ENCODE data around the gene EEF2K.

EEF2K gene

GRCh38 chr16:22320572-22321339 is 114.7 kb downstream of the EEF2K start:
- DNase-seq, result no peak

GRCh38 chr16:22321340-22322001 is 115.4 kb downstream of the EEF2K start:
- peak; percentile 54 for DNase-seq

- DNase-seq, result no peak
Observed at GRCh38 chr16:22322021-22322471, 116.0 kb downstream of the EEF2K start.

- no peak for DNase-seq
Observed at GRCh38 chr16:22322741-22323140, 116.7 kb downstream of the EEF2K start.

GRCh38 chr16:22323173-22323958 is 117.3 kb downstream of the EEF2K start:
- DNase-seq, result no peak

GRCh38 chr16:22323959-22324786 is 118.1 kb downstream of the EEF2K start:
- no peak for DNase-seq

- DNase-seq, result no peak
Observed at GRCh38 chr16:22324787-22325597, 118.9 kb downstream of the EEF2K start.

GRCh38 chr16:22325598-22326368 is 119.7 kb downstream of the EEF2K start:
- no peak for DNase-seq

- DNase-seq, result no peak
Observed at GRCh38 chr16:22326369-22326652, 120.2 kb downstream of the EEF2K start.

GRCh38 chr16:22326771-22327445 is 120.8 kb downstream of the EEF2K start:
- no peak for DNase-seq

- DNase-seq, result no peak
Observed at GRCh38 chr16:22327446-22327775, 121.3 kb downstream of the EEF2K start.

- no peak for DNase-seq
Observed at GRCh38 chr16:22328081-22328725, 122.1 kb downstream of the EEF2K start.

GRCh38 chr16:22329199-22329695 is 123.2 kb downstream of the EEF2K start:
- no peak for DNase-seq

GRCh38 chr16:22330326-22330725 is 124.2 kb downstream of the EEF2K start:
- DNase-seq, result no peak

GRCh38 chr16:22333457-22333994 is 127.4 kb downstream of the EEF2K start:
- DNase-seq, result no peak

GRCh38 chr16:22335668-22336246 is 129.7 kb downstream of the EEF2K start:
- no peak for DNase-seq

- no peak for DNase-seq
Observed at GRCh38 chr16:22336581-22336980, 130.5 kb downstream of the EEF2K start.

- no peak for DNase-seq
Observed at GRCh38 chr16:22337045-22337444, 131.0 kb downstream of the EEF2K start.
